H9 (cell line): ENCODE results near the gene DNAAF3. TPM values are rescaled to one million over a fixed set of nuclear protein-coding genes. Genes with fewer than 3 reads are reported as not detected.

Experiments
- DNase-seq: peaks from one replicate; pipeline ENCODE4 v3.0.0-alpha.2; 2017
- H2AFZ ChIP-seq: one replicate; pipeline ENCODE4 v1.6.1; 2013; ENCODE audit warnings: mild to moderate bottlenecking, low read length, control low read depth, moderate library complexity
- H2AK5ac ChIP-seq: 2 replicates; pipeline ENCODE4 v1.6.1; 2013; ENCODE audit warnings: low read length, control low read depth, mixed read lengths; ENCODE audit not compliant: insufficient read length
- H2BK120ac ChIP-seq: one replicate; pipeline ENCODE4 v1.6.1; 2013; ENCODE audit warnings: low read depth, mild to moderate bottlenecking, low read length, control low read depth, inconsistent platforms; ENCODE audit not compliant: poor library complexity, severe bottlenecking
- H2BK12ac ChIP-seq: 2 replicates; pipeline ENCODE4 v1.6.1; 2013; ENCODE audit warnings: low read length, control low read depth, mixed read lengths, low read depth; ENCODE audit not compliant: insufficient read length
- H2BK15ac ChIP-seq: 2 replicates; pipeline ENCODE4 v1.6.1; 2013; ENCODE audit warnings: low read depth, low read length, control low read depth
- H2BK20ac ChIP-seq: one replicate; pipeline ENCODE4 v1.6.1; 2013; ENCODE audit warnings: low read depth, mild to moderate bottlenecking, low read length, control low read depth, inconsistent platforms; ENCODE audit not compliant: poor library complexity, severe bottlenecking
- H2BK5ac ChIP-seq: 2 replicates; pipeline ENCODE4 v1.6.1; 2013; ENCODE audit warnings: low read length, control low read depth, mixed read lengths; ENCODE audit not compliant: insufficient read length
- H3K14ac ChIP-seq: 2 replicates; pipeline ENCODE4 v1.6.1; 2013; ENCODE audit warnings: low read length, control low read depth; ENCODE audit not compliant: insufficient read depth
- H3K18ac ChIP-seq: 2 replicates; pipeline ENCODE4 v1.6.1; 2013; ENCODE audit warnings: low read depth, mild to moderate bottlenecking, mixed read lengths, low read length, control low read depth; ENCODE audit not compliant: insufficient read length
- H3K23ac ChIP-seq: 2 replicates; pipeline ENCODE4 v1.6.1; 2013; ENCODE audit warnings: low read length, control low read depth, mixed read lengths, low read depth; ENCODE audit not compliant: insufficient read length
- H3K23me2 ChIP-seq: 2 replicates; pipeline ENCODE4 v1.6.1; 2013; ENCODE audit warnings: low read depth, mild to moderate bottlenecking, mixed read lengths, low read length, control low read depth; ENCODE audit not compliant: insufficient read length, poor library complexity, severe bottlenecking
- H3K27ac ChIP-seq: 2 replicates; pipeline ENCODE4 v1.5.1; 2013; ENCODE audit warnings: low read length, control low read depth, mixed read lengths, low read depth; ENCODE audit not compliant: insufficient read length
- H3K27me3 ChIP-seq: 2 replicates; pipeline ENCODE4 v1.6.1; 2013; ENCODE audit warnings: low read length, control low read depth, inconsistent platforms; ENCODE audit not compliant: insufficient read depth
- H3K4ac ChIP-seq: 2 replicates; pipeline ENCODE4 v1.6.1; 2013; ENCODE audit warnings: low read depth, mild to moderate bottlenecking, control low read depth, inconsistent platforms, low read length, moderate library complexity
- H3K4me1 ChIP-seq: 2 replicates; pipeline ENCODE4 v1.6.1; 2013; ENCODE audit warnings: low read length, control low read depth, inconsistent platforms; ENCODE audit not compliant: insufficient read depth
- H3K4me2 ChIP-seq: 2 replicates; pipeline ENCODE4 v1.6.1; 2013; ENCODE audit warnings: low read length, control low read depth, mixed read lengths; ENCODE audit not compliant: insufficient read length, insufficient read depth
- H3K56ac ChIP-seq: 2 replicates; pipeline ENCODE4 v1.6.1; 2013; ENCODE audit warnings: low read depth, mild to moderate bottlenecking, mixed read lengths, low read length, control low read depth; ENCODE audit not compliant: insufficient read length
- H3K79me1 ChIP-seq: 2 replicates; pipeline ENCODE4 v1.6.1; 2013; ENCODE audit warnings: low read depth, mild to moderate bottlenecking, moderate library complexity, low read length, control low read depth, inconsistent platforms; ENCODE audit not compliant: insufficient read depth, poor library complexity, severe bottlenecking
- H3K79me2 ChIP-seq: 2 replicates; pipeline ENCODE4 v1.6.1; 2013; ENCODE audit warnings: low read length, control low read depth, inconsistent platforms; ENCODE audit not compliant: insufficient read depth
- H3K9ac ChIP-seq: 2 replicates; pipeline ENCODE4 v1.6.1; 2013; ENCODE audit warnings: low read length, control low read depth, mixed read lengths; ENCODE audit not compliant: insufficient read length; ENCODE audit errors: extremely low read depth
- H3K9me3 ChIP-seq: one replicate; pipeline ENCODE4 v1.6.1; 2013; ENCODE audit warnings: low read depth, low read length, inconsistent platforms; ENCODE audit not compliant: control insufficient read depth
- H3T11ph ChIP-seq: one replicate; pipeline ENCODE4 v1.6.1; 2013; ENCODE audit warnings: mild to moderate bottlenecking, low read length, control low read depth, inconsistent platforms
- H4K20me1 ChIP-seq: one replicate; pipeline ENCODE4 v1.6.1; 2013; ENCODE audit not compliant: control insufficient read depth, insufficient read length, insufficient read depth
- H4K5ac ChIP-seq: 2 replicates; pipeline ENCODE4 v1.6.1; 2013; ENCODE audit warnings: low read depth, mild to moderate bottlenecking, mixed read lengths, low read length, control low read depth; ENCODE audit not compliant: insufficient read length
- H4K8ac ChIP-seq: replicated peaks from 2 replicates; pipeline ENCODE4 v1.6.1; 2013; ENCODE audit warnings: low read length, control low read depth, mixed read lengths, low read depth; ENCODE audit not compliant: insufficient read length
- H4K91ac ChIP-seq: 2 replicates; pipeline ENCODE4 v1.6.1; 2013; ENCODE audit warnings: low read depth, mild to moderate bottlenecking, moderate library complexity, mixed read lengths, low read length, control low read depth; ENCODE audit not compliant: insufficient read length
- H3K27ac Mint-ChIP-seq, 3 experiments: 2 replicates in 2 of 3; 3 replicates in 1 of 3; pipeline ENCODE4 v1.8.0; 2020 to 2021; ENCODE audit warnings: mixed read lengths in 3 of 3, mild to moderate bottlenecking in 1 of 3, moderate library complexity in 1 of 3
- H3K27me3 Mint-ChIP-seq: 2 replicates; pipeline ENCODE4 v1.8.0; 2021; ENCODE audit warnings: low read depth, mild to moderate bottlenecking, moderate library complexity, mixed read lengths
- H3K36me3 Mint-ChIP-seq, 3 experiments: 2 replicates in 2 of 3; 3 replicates in 1 of 3; pipeline ENCODE4 v1.8.0; 2020 to 2021; ENCODE audit warnings: low read depth in 3 of 3, mixed read lengths in 3 of 3; ENCODE audit not compliant: insufficient read depth in 1 of 3
- H3K4me1 Mint-ChIP-seq, 2 experiments: 2 replicates each; pipeline ENCODE4 v1.8.0; 2020; ENCODE audit warnings: mixed read lengths in 2 of 2
- H3K4me3 Mint-ChIP-seq, 2 experiments: 2 replicates in 1 of 2; 3 replicates in 1 of 2; pipeline ENCODE4 v1.8.0; 2020 to 2021; ENCODE audit warnings: mild to moderate bottlenecking in 2 of 2, mixed read lengths in 2 of 2, moderate library complexity in 1 of 2
- H3K9me3 Mint-ChIP-seq, 2 experiments: 2 replicates in 1 of 2; 3 replicates in 1 of 2; pipeline ENCODE4 v1.8.0; 2020; ENCODE audit warnings: mild to moderate bottlenecking in 2 of 2, mixed read lengths in 2 of 2, moderate library complexity in 1 of 2
- CTCF ChIP-seq: fragments of 200-600 bp; sonication (generic); conservative IDR thresholded peaks from 3 replicates; pipeline ENCODE4 v1.8.0; 2021; ENCODE audit warnings: antibody characterized with exemption, mild to moderate bottlenecking
- WGBS: extraction: QIAGEN DNeasy Blood & Tissue Kit; methylation state at CpG from one replicate; pipeline ENCODE4 v1.1.7; 2013; ENCODE audit warnings: missing lambda C conversion rate, low lambda C conversion rate, mixed read lengths; ENCODE audit not compliant: insufficient read length; ENCODE audit errors: extremely low coverage; 5-methylcytosine and 5-hydroxymethylcytosine counted together
- total RNA-seq: library from RNA; stranded (reverse); gene quantifications from 2 replicates; pipeline ENCODE4 v1.2.1, GENCODE V29; 2021

Gene DNAAF3
- total RNA-seq, 1 experiment from 2014 or later, result 4.6 TPM

DNA sequence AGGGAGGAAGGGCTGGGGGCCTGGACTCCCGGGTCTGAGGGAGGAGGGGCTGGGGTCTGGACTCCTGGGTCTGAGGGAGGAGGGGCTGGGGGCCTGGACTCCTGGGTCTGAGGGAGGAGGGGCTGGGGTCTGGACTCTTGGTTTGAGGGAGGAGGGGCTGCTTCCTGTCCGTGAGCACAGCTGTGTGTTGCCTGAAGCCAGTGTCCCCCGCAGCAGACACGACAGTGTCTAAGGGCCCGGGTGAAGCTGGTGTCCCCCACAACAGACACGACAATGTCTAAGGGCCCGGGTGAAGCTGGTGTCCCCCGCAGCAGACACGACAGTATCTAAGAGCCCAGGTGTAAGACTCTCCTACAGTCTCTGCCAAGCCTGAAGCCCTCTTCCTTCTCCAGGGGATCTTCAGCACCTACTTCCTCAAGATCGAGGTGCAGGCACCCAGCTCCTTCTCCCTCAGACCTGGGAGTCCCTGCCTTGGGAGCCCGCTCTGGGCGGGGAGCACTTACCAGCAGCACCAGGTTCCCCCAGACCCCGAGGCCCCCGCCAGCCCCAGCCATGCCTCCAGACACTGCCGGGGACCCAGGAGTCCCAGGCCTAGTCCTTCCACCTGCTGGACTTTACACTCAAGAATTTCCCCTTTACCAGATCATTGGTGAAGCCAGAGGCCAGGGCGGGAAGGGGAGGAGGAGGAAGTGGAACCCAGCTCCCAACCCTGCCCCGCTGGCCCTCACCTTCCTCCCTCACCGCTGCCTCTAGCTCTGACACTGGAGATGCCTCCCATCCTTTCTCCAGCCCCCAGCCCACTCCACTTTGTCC, 42.7 kb upstream of the DNAAF3 start, which contains the start of gene PTPRH:
PTPRH (minus strand) TSS at position 622 of the 813 bp plus-strand sequence; CDS start at position 554, 68 bp downstream.
- H2BK15ac ChIP-seq, result no peak within 1 kb of the TSS
- Mint-ChIP-seq H3K4me3 (no peak within 1 kb of the TSS; a peak in 2 of 5 replicates), H3K36me3 (peaks cover 0 to 6% (median 6%) of the 10 kb centered on the region in 3 experiments; a peak in 4 of 7 replicates), H3K27me3 (peaks cover 42% of the 10 kb centered on the region), H3K9me3 (peaks cover 14 to 26% of the 10 kb centered on the region in 2 experiments), H3K27ac (no peak within 1 kb of the TSS), H3K4me1 (peaks cover 9 to 12% of the 10 kb centered on the region in 2 experiments)
- H3K79me2 ChIP-seq, result no peaks in the 10 kb centered on the region
- DNase-seq, result peak; percentile 26
- H3T11ph ChIP-seq, result no peak within 1 kb of the TSS
- H3K4ac ChIP-seq, result no peak within 1 kb of the TSS
- no peak within 1 kb of the TSS for H2BK120ac ChIP-seq
- WGBS, result no CpG with 5 or more reads among the region's 18 CpGs
- H4K20me1 ChIP-seq, result no peaks in the 10 kb centered on the region
- H3K4me1 ChIP-seq, result no peaks in the 10 kb centered on the region
- no peak within 1 kb of the TSS for H2BK20ac ChIP-seq
- no peak within 1 kb of the TSS for H2AFZ ChIP-seq
- no peak within 1 kb of the TSS for H3K18ac ChIP-seq
- H3K14ac ChIP-seq, result no peak within 1 kb of the TSS
- H2BK5ac ChIP-seq, result no peak within 1 kb of the TSS
- no peak within 1 kb of the TSS for H2BK12ac ChIP-seq
- no peak within 1 kb of the TSS for H4K5ac ChIP-seq
- no peak within 1 kb of the TSS for H3K27ac ChIP-seq
- TF ChIP-seq CTCF, result no peak
- no peaks in the 10 kb centered on the region for H3K79me1 ChIP-seq
- H3K27me3 ChIP-seq, result no peaks in the 10 kb centered on the region
- no peaks in the 10 kb centered on the region for H3K23me2 ChIP-seq
- H3K56ac ChIP-seq, result no peak within 1 kb of the TSS
- H3K9me3 ChIP-seq, result no peaks in the 10 kb centered on the region
- no peak within 1 kb of the TSS for H2AK5ac ChIP-seq
- H3K4me2 ChIP-seq, result no peak within 1 kb of the TSS
- H3K23ac ChIP-seq, result no peak within 1 kb of the TSS
- H3K9ac ChIP-seq, result no peak within 1 kb of the TSS
- H4K91ac ChIP-seq, result no peak within 1 kb of the TSS
- no peak within 1 kb of the TSS for H4K8ac ChIP-seq
